Caco-2 (cell line): Measurements from ENCODE around the gene PIGP. TPM values are rescaled to one million over a fixed set of nuclear protein-coding genes. Genes with fewer than 3 reads are reported as not detected.
A peak's percentile ranks its signal among the peaks of the same experiment; 100 is the strongest.

Source experiments
- BruUV-seq: library from RNA; stranded (reverse); fragments of 400-500 nt; replicated peaks from 2 replicates; lab custom pipeline; 2021; lab: Mats Ljungman, UMichigan
- CTCF ChIA-PET: fragments of 300-600 bp; sonication (Branson Sonifier 250); formaldehyde crosslinking; loops from one replicate; lab custom pipeline; 2022; ENCODE audit warnings: antibody characterized with exemption; lab: Charles Lee
- POLR2A ChIA-PET: fragments of 300-600 bp; sonication (Branson Sonifier 250); formaldehyde crosslinking; loops from one replicate; lab custom pipeline; 2022; ENCODE audit warnings: antibody characterized with exemption; lab: Charles Lee
- DNase-seq, 2 experiments: peaks; one replicate each; pipeline versions ENCODE4 v3.0.0 to v3.0.0-alpha.2; 2020 to 2022
- H3K27me3 ChIP-seq: replicated peaks from 2 replicates; pipeline ENCODE4 v1.6.0; 2011; ENCODE audit warnings: low read length; ENCODE audit not compliant: control insufficient read depth, insufficient read depth
- H3K36me3 ChIP-seq: 2 replicates; pipeline ENCODE4 v1.5.1; 2011; ENCODE audit warnings: low read length; ENCODE audit not compliant: control insufficient read depth, insufficient read depth
- H3K4me1 ChIP-seq: fragments of 250-450 bp; sonication (Bioruptor Pico); 2 replicates; pipeline ENCODE4 v1.5.1; 2020; ENCODE audit warnings: mild to moderate bottlenecking
- H3K4me3 ChIP-seq: 2 replicates; pipeline ENCODE4 v1.5.1; 2011; ENCODE audit warnings: low read depth, mild to moderate bottlenecking, control low read depth, low read length
- H3K9me3 ChIP-seq: fragments of 250-450 bp; sonication (Bioruptor Pico); 2 replicates; pipeline ENCODE4 v1.5.1; 2020; ENCODE audit warnings: mild to moderate bottlenecking, moderate library complexity
- H3K27ac Mint-ChIP-seq: one replicate; pipeline ENCODE4 v1.8.0; 2022; ENCODE audit warnings: mixed read lengths; ENCODE audit not compliant: unreplicated experiment
- H3K27me3 Mint-ChIP-seq: one replicate; pipeline ENCODE4 v1.8.0; 2022; ENCODE audit warnings: mixed read lengths; ENCODE audit not compliant: insufficient read depth, unreplicated experiment
- H3K36me3 Mint-ChIP-seq: one replicate; pipeline ENCODE4 v1.8.0; 2022; ENCODE audit warnings: mild to moderate bottlenecking, mixed read lengths; ENCODE audit not compliant: insufficient read depth, unreplicated experiment
- H3K4me1 Mint-ChIP-seq: one replicate; pipeline ENCODE4 v1.8.0; 2022; ENCODE audit warnings: low read depth, mixed read lengths; ENCODE audit not compliant: unreplicated experiment
- H3K4me3 Mint-ChIP-seq: one replicate; pipeline ENCODE4 v1.8.0; 2022; ENCODE audit warnings: mild to moderate bottlenecking, moderate library complexity, mixed read lengths; ENCODE audit not compliant: unreplicated experiment
- H3K9me3 Mint-ChIP-seq: one replicate; pipeline ENCODE4 v1.8.0; 2022; ENCODE audit warnings: mixed read lengths; ENCODE audit not compliant: unreplicated experiment
- CTCF ChIP-seq, 2 experiments: fragments of 200-600 bp in 1 of 2; IDR thresholded peaks; 1 replicate in 1 of 2; 2 replicates in 1 of 2; pipeline versions ENCODE4 v1.5.1 to v1.8.0; 2011 to 2022; ENCODE audit warnings: antibody characterized with exemption in 1 of 2, control low read depth in 1 of 2, inconsistent platforms in 1 of 2, low read depth in 1 of 2, low read length in 1 of 2, mild to moderate bottlenecking in 1 of 2, moderate library complexity in 1 of 2; ENCODE audit not compliant: insufficient read depth in 1 of 2, severe bottlenecking in 1 of 2, unreplicated experiment in 1 of 2
- intact Hi-C: fragments of 100-400 bp; cut with micrococcal nuclease; formaldehyde crosslinking; loops from one replicate; pipeline ENCODE4 v1.10.0; 2022; ENCODE audit not compliant: unreplicated experiment
- total RNA-seq: library from RNA; stranded (reverse); gene quantifications from 2 replicates; pipeline ENCODE4 v1.2.3, GENCODE V29; 2022

Gene PIGP
- total RNA-seq, 1 experiment from 2014 or later: 23.4 TPM

- TF ChIP-seq CTCF (IDR thresholded peaks at IDR 0.05; ENCODE audit: insufficient read depth in 1 of 2, low read depth in 1 of 2, low read length in 1 of 2, severe bottlenecking in 1 of 2, unreplicated experiment in 1 of 2): no peak
Observed at GRCh38 chr21:37082856-37083528, 10.1 kb upstream of the PIGP start.

GRCh38 chr21:37082375-37082774 is 9.5 kb upstream of the PIGP start:
- H3K4me3 Mint-ChIP-seq: no peak overlapping the region
- no peaks in the 10 kb centered on the region for H3K36me3 ChIP-seq
- ChIA-PET POLR2A (no interaction called here), CTCF (no interaction called here)
- no peaks in the 10 kb centered on the region for H3K27me3 Mint-ChIP-seq
- BruUV-seq: no TSS peak
- H3K9me3 Mint-ChIP-seq: no peaks in the 10 kb centered on the region
- no peaks in the 10 kb centered on the region for H3K36me3 Mint-ChIP-seq
- TF ChIP-seq CTCF (IDR thresholded peaks at IDR 0.05; ENCODE audit: insufficient read depth in 1 of 2, low read depth in 1 of 2, low read length in 1 of 2, severe bottlenecking in 1 of 2, unreplicated experiment in 1 of 2): no peak
- H3K27me3 ChIP-seq: no peaks in the 10 kb centered on the region
- H3K27ac Mint-ChIP-seq: no peak overlapping the region
- intact Hi-C loops: no loop called here
- no peak for DNase-seq
- no peaks in the 10 kb centered on the region for H3K9me3 ChIP-seq
- no peak overlapping the region for H3K4me3 ChIP-seq
- peaks cover 19% of the 10 kb centered on the region for H3K4me1 Mint-ChIP-seq
- peaks cover 4% of the 10 kb centered on the region; the same call in 1 of the 2 replicates for H3K4me1 ChIP-seq

More at GRCh38 chr21:37082856-37083528, 10.1 kb upstream of the PIGP start:
- no peak overlapping the region for H3K27ac Mint-ChIP-seq
- H3K36me3 ChIP-seq: no peaks in the 10 kb centered on the region
- H3K4me3 ChIP-seq: no peak overlapping the region
- no peak for DNase-seq
- ChIA-PET POLR2A (no interaction called here), CTCF (no interaction called here)
- no TSS peak for BruUV-seq
- peaks cover 19% of the 10 kb centered on the region for H3K4me1 Mint-ChIP-seq
- no peaks in the 10 kb centered on the region for H3K36me3 Mint-ChIP-seq
- no peaks in the 10 kb centered on the region for H3K27me3 ChIP-seq
- no peaks in the 10 kb centered on the region for H3K27me3 Mint-ChIP-seq
- no peaks in the 10 kb centered on the region for H3K9me3 ChIP-seq
- H3K4me1 ChIP-seq: peaks cover 4% of the 10 kb centered on the region; the same call in 1 of the 2 replicates
- H3K9me3 Mint-ChIP-seq: no peaks in the 10 kb centered on the region
- H3K4me3 Mint-ChIP-seq: no peak overlapping the region
- intact Hi-C loops: no loop called here

GRCh38 chr21:37079211-37079824 is 6.4 kb upstream of the PIGP start:
- no peaks in the 10 kb centered on the region for H3K36me3 Mint-ChIP-seq

More at GRCh38 chr21:37079211-37079824, 6.4 kb upstream of the PIGP start:
- BruUV-seq: no TSS peak
- Mint-ChIP-seq H3K27ac (no peak overlapping the region), H3K4me3 (no peak overlapping the region), H3K27me3 (no peaks in the 10 kb centered on the region), H3K4me1 (peaks cover 19% of the 10 kb centered on the region), H3K9me3 (no peaks in the 10 kb centered on the region)
- intact Hi-C loops: no loop called here
- Histone ChIP-seq H3K4me3 (no peak overlapping the region), H3K36me3 (no peaks in the 10 kb centered on the region), H3K4me1 (no peaks in the 10 kb centered on the region), H3K9me3 (no peaks in the 10 kb centered on the region; the same call in 1 of the 2 replicates), H3K27me3 (no peaks in the 10 kb centered on the region)
- no peak for DNase-seq
- ChIA-PET CTCF (no interaction called here), POLR2A (no interaction called here)
- TF ChIP-seq CTCF (IDR thresholded peaks at IDR 0.05; ENCODE audit: insufficient read depth in 1 of 2, low read depth in 1 of 2, low read length in 1 of 2, severe bottlenecking in 1 of 2, unreplicated experiment in 1 of 2): peak in 1 of 2 experiments; percentile 20
